ENCODE data around the gene PML. TPM values are rescaled to one million over a fixed set of nuclear protein-coding genes. Genes with fewer than 3 reads are reported as not detected.
"Not testable (repeated sequence)": the region's sequence is repeated elsewhere in the genome, so short reads cannot be mapped to it uniquely, and the experiment has no call there.

The PML gene
- total RNA-seq, 1 experiment from 2014 or later: 19.5 TPM

GRCh38 chr15:74072614-74073337, 78.3 kb downstream of the PML start:
- not testable (repeated sequence) for H3K27me3 ChIP-seq, H3K4me3 ChIP-seq, H3K9me3 ChIP-seq, H3K36me3 ChIP-seq
- DNase-seq: peak; percentile 14

DNA sequence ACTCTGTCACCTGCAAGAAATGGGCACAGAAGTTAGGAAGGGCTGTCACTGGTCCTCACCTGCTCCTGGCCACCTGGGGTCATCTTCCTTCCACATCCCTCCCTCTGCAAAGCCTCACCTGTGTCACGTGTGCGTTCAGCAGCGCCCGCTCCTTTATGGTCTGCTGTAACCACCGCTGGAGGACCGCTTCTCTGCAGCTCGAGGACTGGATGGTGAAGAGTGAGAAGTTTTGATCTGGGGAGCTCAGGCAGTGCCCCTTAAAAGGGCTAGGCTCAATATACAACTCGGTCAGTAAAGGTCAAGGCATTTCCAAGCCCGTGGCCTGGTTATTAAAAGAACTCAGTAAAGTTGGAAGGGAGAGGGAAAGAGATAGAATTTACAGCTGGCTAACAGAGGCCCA, 81.3 kb downstream of the PML start:
- H3K9me3 ChIP-seq, H3K27me3 ChIP-seq, DNase-seq, H3K4me3 ChIP-seq, H3K36me3 ChIP-seq: not testable (repeated sequence)

GRCh38 chr15:74082450-74082849, 87.9 kb downstream of the PML start, which contains the start of gene GOLGA6A:
Gene GOLGA6A (minus strand): TSS chr15:74082550. CDS start chr15:74082509, 41 bp downstream.
- not testable (repeated sequence) for H3K4me3 ChIP-seq, DNase-seq, H3K36me3 ChIP-seq, H3K27me3 ChIP-seq, H3K9me3 ChIP-seq

GRCh38 chr15:74094567-74094966, 100.1 kb downstream of the PML start:
- H3K36me3 ChIP-seq, H3K4me3 ChIP-seq, DNase-seq, H3K9me3 ChIP-seq, H3K27me3 ChIP-seq: not testable (repeated sequence)

DNA sequence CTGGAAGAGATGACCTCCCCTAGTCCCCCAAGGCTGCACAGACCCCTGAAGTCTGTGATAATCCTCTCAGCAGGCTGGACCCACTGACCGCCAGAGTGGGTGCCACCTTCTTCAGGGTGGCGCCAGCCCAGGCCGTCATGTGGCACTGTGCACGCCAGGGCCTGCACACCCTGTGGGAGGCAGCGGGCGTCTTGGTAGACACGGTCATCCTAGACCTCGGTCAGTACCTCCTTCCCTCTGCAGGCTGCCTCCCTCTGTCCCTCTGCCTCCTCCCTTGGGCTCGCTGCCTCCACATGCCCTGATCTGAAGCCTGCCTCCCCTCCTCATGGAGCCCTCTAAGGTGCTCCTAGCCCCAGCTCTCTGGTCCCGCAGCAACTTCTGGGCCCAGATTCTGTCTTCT, 101.1 kb downstream of the PML start:
- H3K4me3 ChIP-seq, H3K36me3 ChIP-seq, DNase-seq, H3K9me3 ChIP-seq, H3K27me3 ChIP-seq: not testable (repeated sequence)

GRCh38 chr15:74096753-74097474, 102.4 kb downstream of the PML start:
- not testable (repeated sequence) for H3K4me3 ChIP-seq, H3K27me3 ChIP-seq, DNase-seq, H3K36me3 ChIP-seq, H3K9me3 ChIP-seq

Other genes with a start within 250 kb of the PML start
- gene INSYN1, start 241.4 kb upstream of the PML start, total RNA-seq (2014; rRNA removed; shearing (Covaris generic); ENCODE audit: low replicate concordance): 15.2 and 21.2 TPM in 2 replicates
- gene TBC1D21, start 121.2 kb upstream of the PML start, total RNA-seq (2014; rRNA removed; shearing (Covaris generic); ENCODE audit: low replicate concordance): not detected in 2 replicates
- 206 and 224 TPM in 2 replicates for gene LOXL1, start 68.3 kb upstream of the PML start, total RNA-seq (2014; rRNA removed; shearing (Covaris generic); ENCODE audit: low replicate concordance)
- gene STOML1, start 2.4 kb upstream of the PML start, total RNA-seq (2014; rRNA removed; shearing (Covaris generic); ENCODE audit: low replicate concordance): 45.3 and 53.1 TPM in 2 replicates
- not detected in 2 replicates for gene GOLGA6A, start 87.8 kb downstream of the PML start, total RNA-seq (2014; rRNA removed; shearing (Covaris generic); ENCODE audit: low replicate concordance)
- not detected in 2 replicates for gene ISLR2, start 135.9 kb downstream of the PML start, total RNA-seq (2014; rRNA removed; shearing (Covaris generic); ENCODE audit: low replicate concordance)
- not detected in 2 replicates for gene ISLR, start 179.0 kb downstream of the PML start, total RNA-seq (2014; rRNA removed; shearing (Covaris generic); ENCODE audit: low replicate concordance)
- 1.4 and 1.9 TPM in 2 replicates for gene STRA6, start 208.1 kb downstream of the PML start, total RNA-seq (2014; rRNA removed; shearing (Covaris generic); ENCODE audit: low replicate concordance)
- gene CCDC33, start 241.6 kb downstream of the PML start, total RNA-seq (2014; rRNA removed; shearing (Covaris generic); ENCODE audit: low replicate concordance): not detected in 2 replicates

Data from MG63 (cell line).